ENCODE results near the gene ALDH1A2. TPM values are rescaled to one million over a fixed set of nuclear protein-coding genes. Genes with fewer than 3 reads are reported as not detected.
"Not testable (repeated sequence)": the region's sequence is repeated elsewhere in the genome, so short reads cannot be mapped to it uniquely, and the experiment has no call there.

ALDH1A2 gene
- total RNA-seq, 1 donor from 2014 or later: 18.7 TPM

DNA sequence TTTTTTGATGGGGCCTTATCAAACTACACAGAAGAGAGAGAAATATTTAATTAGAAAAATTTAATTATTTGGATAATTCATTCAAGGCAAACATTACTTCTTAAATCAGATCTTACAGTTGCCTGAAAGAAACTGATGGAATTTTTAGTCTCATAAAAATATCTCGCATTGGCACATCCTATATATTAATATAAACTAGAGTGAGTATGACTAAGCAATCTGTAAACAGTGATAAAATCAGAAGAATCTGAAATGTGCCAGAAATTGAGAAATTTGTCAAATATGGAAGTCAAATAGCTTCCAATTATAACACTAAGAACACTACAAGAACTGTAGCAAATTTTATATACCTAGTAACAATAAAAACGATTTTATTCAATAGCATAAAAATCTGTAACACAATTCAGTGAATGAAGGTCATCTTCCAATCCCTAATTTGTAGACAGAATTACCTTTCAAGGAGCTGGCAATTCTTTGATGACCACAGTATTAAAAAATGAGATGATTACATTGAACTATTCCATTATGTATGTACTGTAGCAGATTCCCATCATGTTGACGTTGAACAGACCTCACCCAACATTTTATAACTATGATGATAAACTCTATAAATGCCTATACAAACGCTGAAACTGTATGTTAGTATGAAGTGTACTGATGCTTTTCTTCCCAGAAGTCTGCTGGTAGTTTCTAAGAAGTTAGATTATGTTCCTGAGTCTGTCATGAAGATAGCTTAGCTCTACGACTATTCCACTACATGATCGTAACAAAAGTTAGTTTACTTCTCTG, 63.0 kb downstream of the ALDH1A2 start:
- DNase-seq (ENCODE audit: low read depth): no peak
- H3K4me3 ChIP-seq (ENCODE audit: low read depth, low read length): no peak overlapping the region
- TF ChIP-seq, protein P1, sequence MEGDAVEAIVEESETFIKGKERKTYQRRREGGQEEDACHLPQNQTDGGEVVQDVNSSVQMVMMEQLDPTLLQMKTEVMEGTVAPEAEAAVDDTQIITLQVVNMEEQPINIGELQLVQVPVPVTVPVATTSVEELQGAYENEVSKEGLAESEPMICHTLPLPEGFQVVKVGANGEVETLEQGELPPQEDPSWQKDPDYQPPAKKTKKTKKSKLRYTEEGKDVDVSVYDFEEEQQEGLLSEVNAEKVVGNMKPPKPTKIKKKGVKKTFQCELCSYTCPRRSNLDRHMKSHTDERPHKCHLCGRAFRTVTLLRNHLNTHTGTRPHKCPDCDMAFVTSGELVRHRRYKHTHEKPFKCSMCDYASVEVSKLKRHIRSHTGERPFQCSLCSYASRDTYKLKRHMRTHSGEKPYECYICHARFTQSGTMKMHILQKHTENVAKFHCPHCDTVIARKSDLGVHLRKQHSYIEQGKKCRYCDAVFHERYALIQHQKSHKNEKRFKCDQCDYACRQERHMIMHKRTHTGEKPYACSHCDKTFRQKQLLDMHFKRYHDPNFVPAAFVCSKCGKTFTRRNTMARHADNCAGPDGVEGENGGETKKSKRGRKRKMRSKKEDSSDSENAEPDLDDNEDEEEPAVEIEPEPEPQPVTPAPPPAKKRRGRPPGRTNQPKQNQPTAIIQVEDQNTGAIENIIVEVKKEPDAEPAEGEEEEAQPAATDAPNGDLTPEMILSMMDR (conservative IDR thresholded peaks at IDR 0.05; ENCODE audit: low read depth, low read length): no peak

DNA sequence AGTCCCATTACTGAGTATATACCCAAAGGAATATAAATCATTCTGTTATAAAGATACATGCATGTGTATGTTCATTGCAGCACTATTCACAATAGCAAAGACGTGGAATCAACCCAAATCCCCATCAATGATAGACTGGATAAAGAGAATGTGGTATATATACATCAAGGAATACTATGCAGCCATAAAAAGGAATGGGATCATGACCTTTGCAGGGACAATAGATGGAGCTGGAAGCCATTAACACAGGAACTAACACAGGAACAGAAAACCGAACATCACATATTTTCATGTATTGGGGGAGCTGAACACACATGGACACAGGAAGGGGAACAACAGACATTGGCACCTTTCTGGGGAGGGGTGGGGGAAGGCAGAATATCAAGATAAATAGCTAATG, 65.8 kb downstream of the ALDH1A2 start:
- DNase-seq (ENCODE audit: low read depth); H3K4me3 ChIP-seq (ENCODE audit: low read depth, low read length): not testable (repeated sequence)

DNA sequence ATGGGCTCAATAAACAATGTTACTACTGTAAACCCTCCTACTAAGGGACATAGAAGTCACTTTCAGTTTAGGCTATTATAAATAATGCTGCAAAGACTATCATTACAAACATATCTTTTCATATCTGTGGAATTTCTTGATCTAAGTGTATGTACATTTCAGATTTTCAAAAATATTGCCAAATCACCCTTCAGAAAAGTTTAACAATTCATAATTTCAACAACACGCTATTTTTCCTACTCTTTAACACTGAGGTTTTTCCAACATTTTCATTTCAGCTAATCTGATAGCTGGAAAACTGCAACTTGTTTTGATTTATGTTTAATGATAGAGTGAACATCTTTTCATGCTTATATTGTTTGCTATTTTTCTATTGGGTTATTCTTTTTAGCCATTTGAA, 69.0 kb downstream of the ALDH1A2 start:
- TF ChIP-seq, protein P1 (conservative IDR thresholded peaks at IDR 0.05; ENCODE audit: low read depth, low read length): no peak
- DNase-seq (ENCODE audit: low read depth): no peak
- no peak overlapping the region for H3K4me3 ChIP-seq (ENCODE audit: low read depth, low read length)

DNA sequence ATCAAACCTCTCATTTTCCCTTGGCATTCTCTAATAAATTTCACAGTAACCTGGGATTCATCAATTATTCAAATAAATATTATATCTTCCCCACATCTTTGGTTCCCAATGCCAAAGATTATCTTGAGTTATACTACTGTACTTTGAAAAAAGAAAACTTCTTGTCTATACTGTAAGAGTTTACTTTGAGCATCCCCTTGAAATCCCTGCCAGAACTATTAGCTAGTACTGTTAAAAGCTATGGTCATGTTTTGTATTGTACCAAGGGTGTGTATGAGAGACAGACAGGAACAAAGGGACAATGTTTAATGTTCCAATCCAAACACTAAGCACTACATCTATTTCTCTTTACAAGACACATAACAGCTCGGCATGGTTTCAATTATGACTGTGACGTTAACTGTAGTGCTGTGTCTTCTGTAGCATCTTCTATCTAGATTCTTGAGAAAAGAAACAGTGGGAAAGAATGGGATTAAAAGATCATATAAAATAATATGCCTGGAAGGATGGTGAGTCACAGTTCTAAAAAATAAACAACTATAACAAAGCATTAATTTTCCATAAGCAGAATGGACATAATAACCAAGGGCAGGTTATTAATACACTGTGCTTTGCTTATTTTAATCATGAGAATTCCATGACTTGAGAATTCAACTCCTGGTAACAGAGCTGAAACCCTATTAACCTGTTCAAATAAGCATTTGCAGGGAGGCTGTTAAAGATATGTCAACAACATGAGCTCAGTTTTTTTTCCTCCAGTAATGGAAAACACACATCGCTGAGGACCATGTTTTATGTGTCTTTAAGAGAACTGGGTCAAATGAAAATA, 71.1 kb downstream of the ALDH1A2 start:
- TF ChIP-seq, protein P1 (conservative IDR thresholded peaks at IDR 0.05; ENCODE audit: low read depth, low read length): no peak
- DNase-seq (ENCODE audit: low read depth): no peak
- no peak overlapping the region for H3K4me3 ChIP-seq (ENCODE audit: low read depth, low read length)

DNA sequence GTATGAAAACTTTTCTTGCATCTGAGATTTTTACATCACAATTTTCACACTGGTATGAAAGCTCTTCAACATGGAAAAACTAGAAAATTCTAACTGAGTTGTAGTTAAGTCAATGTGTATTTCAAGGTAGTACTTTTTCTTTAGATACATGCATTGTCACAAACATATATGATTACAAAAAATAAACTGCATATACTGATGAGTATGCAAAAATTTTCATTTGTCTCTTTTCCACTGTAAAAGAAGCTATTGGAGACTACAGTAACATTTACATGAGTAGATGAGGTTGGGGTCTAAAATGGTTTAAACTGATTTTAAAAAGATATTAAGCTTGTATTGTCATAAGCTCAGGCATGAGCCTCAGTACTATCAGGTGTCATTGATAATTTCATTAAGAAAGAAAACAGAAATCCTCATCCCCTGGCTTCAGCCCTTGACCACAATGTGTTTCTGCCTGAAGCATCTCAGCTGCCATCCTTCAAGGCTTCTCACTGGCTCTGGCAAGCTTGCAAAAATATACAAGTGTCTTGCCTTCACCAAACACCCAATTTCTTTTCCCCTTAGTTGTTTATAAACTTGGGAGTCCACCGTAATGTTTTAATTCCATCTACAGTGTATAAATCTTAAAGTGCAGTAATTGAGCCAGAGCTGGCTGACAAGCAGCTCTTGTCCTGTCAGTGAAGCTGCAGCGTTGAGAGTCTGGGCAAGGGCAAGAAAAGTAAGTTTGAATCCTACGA, 71.9 kb downstream of the ALDH1A2 start:
- DNase-seq (ENCODE audit: low read depth): no peak
- H3K4me3 ChIP-seq (ENCODE audit: low read depth, low read length): no peak overlapping the region
- TF ChIP-seq, protein P1 (conservative IDR thresholded peaks at IDR 0.05; ENCODE audit: low read depth, low read length): no peak

DNA sequence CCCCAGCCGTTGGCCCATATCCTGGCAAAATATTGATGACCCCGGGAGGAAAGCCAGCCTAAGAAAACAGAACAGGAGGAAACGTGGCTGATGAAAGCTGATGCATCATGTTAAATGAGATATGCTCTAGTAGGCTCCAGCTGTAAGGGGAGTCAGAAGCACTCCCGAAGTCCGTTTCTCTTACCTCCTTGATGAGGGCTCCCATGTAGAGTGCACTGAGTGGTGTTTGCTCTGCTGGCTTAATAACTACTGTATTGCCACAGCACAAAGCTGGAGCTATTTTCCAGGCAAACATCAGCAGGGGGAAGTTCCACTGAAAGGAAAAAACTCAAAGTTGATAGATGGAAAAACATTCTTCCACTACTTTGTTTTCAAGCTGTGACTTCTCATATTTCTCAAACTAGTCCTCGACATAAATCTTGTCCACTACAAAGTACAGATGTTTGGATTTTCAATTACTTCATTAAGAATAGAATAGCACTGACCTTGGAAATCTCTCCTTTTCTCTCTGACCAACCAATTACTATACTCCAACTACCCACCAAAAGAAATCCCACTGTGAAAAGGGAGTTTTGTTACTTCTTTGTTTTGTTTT, 72.7 kb downstream of the ALDH1A2 start:
- no peak overlapping the region for H3K4me3 ChIP-seq (ENCODE audit: low read depth, low read length)
- TF ChIP-seq, protein P1 (conservative IDR thresholded peaks at IDR 0.05; ENCODE audit: low read depth, low read length): no peak
- DNase-seq (ENCODE audit: low read depth): no peak

DNA sequence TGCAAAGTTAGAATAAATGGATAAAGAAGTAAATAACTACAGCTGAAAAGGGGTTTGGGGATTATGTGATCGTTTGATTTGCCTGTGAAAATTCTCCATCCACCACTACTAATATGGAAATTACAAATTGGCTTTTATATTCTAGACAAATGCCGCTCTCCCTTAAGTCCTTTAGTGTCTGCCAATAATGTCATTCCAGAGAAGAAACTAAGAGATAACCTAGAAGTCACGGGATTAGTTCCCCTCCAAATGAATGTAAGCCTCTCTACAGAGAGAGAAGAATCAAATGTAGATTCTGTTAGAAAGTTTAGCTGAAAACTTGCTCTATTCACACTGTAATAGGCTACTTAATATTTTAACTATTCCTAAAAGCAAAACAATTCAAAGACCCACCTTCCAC, 92.0 kb downstream of the ALDH1A2 start:
- H3K4me3 ChIP-seq (ENCODE audit: low read depth, low read length): no peak overlapping the region
- DNase-seq (ENCODE audit: low read depth): no peak
- TF ChIP-seq, protein P1 (conservative IDR thresholded peaks at IDR 0.05; ENCODE audit: low read depth, low read length): no peak
